ENCODE measurements around the gene SORCS1.

The SORCS1 gene

DNA sequence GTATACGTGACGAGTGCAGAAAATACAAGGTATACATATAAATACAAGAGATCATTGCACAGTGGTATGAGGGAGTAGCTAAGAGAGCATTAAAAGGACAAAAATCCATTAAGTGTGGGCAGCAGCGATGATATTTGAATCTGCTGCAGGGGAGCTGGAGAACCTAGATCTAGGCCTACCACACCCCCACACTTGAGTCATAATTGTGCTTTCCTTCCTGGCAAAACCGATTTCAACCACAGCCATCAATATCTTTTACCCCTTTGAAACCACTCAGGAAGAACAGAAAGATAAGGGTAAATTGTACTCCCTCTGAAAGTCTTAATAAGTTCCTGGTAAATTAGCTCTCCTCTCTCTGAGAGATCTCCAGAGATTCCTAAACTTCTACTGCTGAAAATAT, 345.0 kb downstream of the SORCS1 start:
- Histone ChIP-seq H3K9me3 (ENCODE audit: control insufficient read depth, low read length) (no peaks in the 10 kb centered on the region), H3K36me3 (ENCODE audit: control insufficient read depth, insufficient read depth, low read length) (no peaks in the 10 kb centered on the region), H3K4me3 (ENCODE audit: extremely low read depth, insufficient read depth, low read length, poor library complexity, severe bottlenecking) (no peak overlapping the region), H3K4me1 (ENCODE audit: control insufficient read depth, insufficient read depth, low read length, poor library complexity, severe bottlenecking) (no peaks in the 10 kb centered on the region), H3K27ac (ENCODE audit: low read depth, low read length, severe bottlenecking) (no peak overlapping the region)
- WGBS, 2 experiments (ENCODE audit: insufficient coverage in 2 of 2) = 100% methylated on average over 1 of the region's 4 CpGs; no CpG with 5 or more reads in 1 of the 2 experiments

DNA sequence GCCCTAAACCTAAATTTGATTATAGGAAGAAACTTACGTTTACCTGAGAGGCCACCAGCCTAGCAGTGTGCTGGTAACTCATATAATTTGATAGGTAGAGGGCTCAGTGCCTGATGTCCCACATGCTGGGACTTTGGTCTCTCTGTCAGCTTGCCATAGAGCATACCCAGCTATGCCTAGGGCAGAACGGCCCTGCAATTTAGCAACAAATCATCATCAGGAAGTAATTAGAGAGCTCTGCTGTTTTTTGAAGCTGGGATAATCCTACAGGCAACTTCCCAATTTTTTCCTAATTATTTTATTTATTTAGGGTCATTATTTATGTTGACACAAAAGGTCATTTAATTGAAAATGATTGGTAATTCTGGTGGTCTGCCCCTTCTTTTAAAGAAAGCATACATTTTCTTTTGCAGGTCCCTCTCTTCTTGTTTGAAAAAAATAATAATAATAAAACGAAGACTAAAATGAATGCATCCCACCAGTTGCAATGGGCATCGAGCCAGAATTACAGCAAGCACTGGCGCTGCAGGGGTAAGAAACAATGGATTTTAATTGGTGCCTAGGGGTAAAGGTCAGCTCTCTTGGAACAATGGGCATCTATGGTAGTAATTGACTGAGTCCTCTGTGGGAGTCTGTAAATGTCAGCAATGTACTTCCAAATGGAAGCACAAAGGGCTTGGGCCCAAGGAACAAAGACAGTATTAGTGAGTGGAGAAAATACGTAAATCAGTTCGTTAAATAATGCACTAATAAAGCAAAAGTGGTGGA, 348.0 kb downstream of the SORCS1 start:
- Histone ChIP-seq H3K27ac (ENCODE audit: low read depth, low read length, severe bottlenecking) (no peak overlapping the region), H3K4me3 (ENCODE audit: extremely low read depth, insufficient read depth, low read length, poor library complexity, severe bottlenecking) (no peak overlapping the region), H3K4me1 (ENCODE audit: control insufficient read depth, insufficient read depth, low read length, poor library complexity, severe bottlenecking) (no peaks in the 10 kb centered on the region), H3K36me3 (ENCODE audit: control insufficient read depth, insufficient read depth, low read length) (no peaks in the 10 kb centered on the region), H3K9me3 (ENCODE audit: control insufficient read depth, low read length) (no peaks in the 10 kb centered on the region)
- 80% methylated on average over 3 of the region's 7 CpGs for WGBS, 2 experiments (ENCODE audit: insufficient coverage in 2 of 2)

DNA sequence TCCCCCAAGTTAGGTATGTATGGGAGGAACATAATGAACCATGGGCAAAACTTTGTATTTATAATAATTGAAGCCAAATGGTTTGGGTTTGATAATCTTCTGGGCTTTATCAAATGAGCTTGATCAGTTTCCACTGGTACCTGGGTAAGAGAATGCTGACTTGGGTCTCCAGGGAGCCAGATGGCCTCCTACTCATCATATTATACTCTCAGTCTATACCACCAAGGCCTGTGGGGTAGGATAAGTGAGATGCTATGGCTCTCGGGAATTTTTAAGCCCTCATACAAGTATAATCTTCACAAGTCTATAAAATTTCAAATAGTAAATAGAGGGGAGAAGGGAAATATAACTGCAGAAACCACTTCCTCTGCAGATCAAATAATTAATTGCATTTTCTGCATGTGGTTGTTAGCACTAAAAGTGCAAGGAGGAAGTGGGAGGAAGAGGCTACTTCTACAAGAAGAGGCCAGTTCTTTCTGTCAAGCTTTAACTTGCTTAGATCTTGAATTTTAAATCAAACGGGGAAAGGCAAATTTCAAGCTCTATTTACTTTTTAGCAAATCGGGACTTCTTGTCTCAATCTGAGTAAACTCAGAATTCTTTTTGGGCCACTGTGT, 349.0 kb downstream of the SORCS1 start:
- Histone ChIP-seq H3K9me3 (ENCODE audit: control insufficient read depth, low read length) (no peaks in the 10 kb centered on the region), H3K27ac (ENCODE audit: low read depth, low read length, severe bottlenecking) (no peak overlapping the region), H3K36me3 (ENCODE audit: control insufficient read depth, insufficient read depth, low read length) (no peaks in the 10 kb centered on the region), H3K4me1 (ENCODE audit: control insufficient read depth, insufficient read depth, low read length, poor library complexity, severe bottlenecking) (no peaks in the 10 kb centered on the region), H3K4me3 (ENCODE audit: extremely low read depth, insufficient read depth, low read length, poor library complexity, severe bottlenecking) (no peak overlapping the region)
- 89 to 94% methylated on average over 1 to 2 of the region's 3 CpGs for WGBS, 2 experiments (ENCODE audit: insufficient coverage in 2 of 2)

DNA sequence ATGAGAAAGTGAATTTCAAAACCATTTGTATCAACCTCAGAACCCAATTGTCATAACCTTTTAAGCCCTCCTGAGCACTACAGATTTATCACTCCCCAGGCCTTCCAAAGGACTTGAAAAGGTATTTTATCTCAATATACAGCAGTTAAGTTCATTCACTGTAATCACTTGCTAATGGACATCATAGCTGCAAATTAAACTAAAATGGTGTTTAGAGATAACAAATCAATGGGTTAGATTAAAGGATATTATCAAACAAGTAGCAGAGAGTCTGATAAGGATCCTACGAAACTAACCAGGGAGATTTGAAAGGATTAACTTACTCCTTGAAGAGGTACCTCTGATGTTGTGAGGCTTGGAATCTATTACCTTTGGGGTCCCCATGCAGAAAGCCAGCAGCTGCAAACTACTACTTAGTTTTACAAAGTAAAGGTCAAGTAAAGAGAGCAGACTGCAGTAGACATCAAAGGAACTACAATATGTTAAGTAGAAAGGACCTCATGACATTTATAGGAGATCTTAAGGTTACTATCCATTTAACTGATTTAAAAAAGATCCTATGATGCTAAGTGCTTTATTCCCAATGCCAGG, 359.4 kb downstream of the SORCS1 start:
- Histone ChIP-seq H3K4me3 (ENCODE audit: extremely low read depth, insufficient read depth, low read length, poor library complexity, severe bottlenecking) (no peak overlapping the region), H3K36me3 (ENCODE audit: control insufficient read depth, insufficient read depth, low read length) (no peaks in the 10 kb centered on the region), H3K27ac (ENCODE audit: low read depth, low read length, severe bottlenecking) (no peak overlapping the region), H3K9me3 (ENCODE audit: control insufficient read depth, low read length) (no peaks in the 10 kb centered on the region), H3K4me1 (ENCODE audit: control insufficient read depth, insufficient read depth, low read length, poor library complexity, severe bottlenecking) (peaks cover 3% of the 10 kb centered on the region)
- WGBS, 2 experiments (ENCODE audit: insufficient coverage in 2 of 2) = 40% methylated on average over 1 of the region's 1 CpG; no CpG with 5 or more reads in 1 of the 2 experiments

DNA sequence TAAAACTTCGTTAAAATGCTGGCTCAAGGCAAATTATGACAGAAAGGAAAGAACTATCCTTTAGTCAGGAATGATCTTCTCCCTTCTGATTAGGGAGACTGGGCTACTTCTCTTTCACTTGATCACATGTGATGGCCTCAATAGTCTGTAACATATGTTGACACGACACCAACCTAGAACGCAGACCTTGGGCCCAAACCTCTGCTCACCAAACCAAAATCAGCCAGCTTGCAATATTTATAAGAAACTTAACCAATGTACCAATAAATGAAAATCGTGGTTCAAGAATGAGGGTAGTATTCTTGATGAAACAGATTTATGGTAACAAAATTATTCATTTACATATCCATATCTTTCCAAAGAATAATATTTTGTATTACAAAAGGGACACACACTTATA, 361.6 kb downstream of the SORCS1 start:
- Histone ChIP-seq H3K9me3 (ENCODE audit: control insufficient read depth, low read length) (no peaks in the 10 kb centered on the region), H3K27ac (ENCODE audit: low read depth, low read length, severe bottlenecking) (no peak overlapping the region), H3K4me1 (ENCODE audit: control insufficient read depth, insufficient read depth, low read length, poor library complexity, severe bottlenecking) (no peaks in the 10 kb centered on the region), H3K4me3 (ENCODE audit: extremely low read depth, insufficient read depth, low read length, poor library complexity, severe bottlenecking) (no peak overlapping the region), H3K36me3 (ENCODE audit: control insufficient read depth, insufficient read depth, low read length) (no peaks in the 10 kb centered on the region)
- 83 to 100% methylated on average over 1 of the region's 4 CpGs for WGBS, 2 experiments (ENCODE audit: insufficient coverage in 2 of 2)

DNA sequence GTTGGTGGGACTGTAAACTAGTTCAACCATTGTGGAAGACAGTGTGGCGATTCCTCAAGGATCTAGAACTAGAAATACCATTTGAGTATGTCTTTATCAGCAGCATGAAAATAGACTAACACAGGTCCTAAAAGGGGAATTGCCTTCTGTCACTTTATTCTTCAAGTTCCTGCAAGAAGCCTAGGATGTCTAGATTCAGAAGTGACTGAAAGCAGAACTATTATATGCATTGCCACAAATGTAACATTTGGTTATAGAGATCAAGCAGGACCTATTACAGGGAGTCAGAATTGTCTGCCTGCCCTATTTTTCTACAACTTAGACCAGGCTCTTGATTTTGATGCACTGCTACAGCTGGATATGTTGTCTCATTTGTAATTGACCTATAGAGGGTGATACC, 364.7 kb downstream of the SORCS1 start:
- Histone ChIP-seq H3K9me3 (ENCODE audit: control insufficient read depth, low read length) (no peaks in the 10 kb centered on the region), H3K4me1 (ENCODE audit: control insufficient read depth, insufficient read depth, low read length, poor library complexity, severe bottlenecking) (no peaks in the 10 kb centered on the region), H3K36me3 (ENCODE audit: control insufficient read depth, insufficient read depth, low read length) (no peaks in the 10 kb centered on the region), H3K4me3 (ENCODE audit: extremely low read depth, insufficient read depth, low read length, poor library complexity, severe bottlenecking) (no peak overlapping the region), H3K27ac (ENCODE audit: low read depth, low read length, severe bottlenecking) (no peak overlapping the region)
- WGBS, 2 experiments (ENCODE audit: insufficient coverage in 2 of 2) = no CpG with 5 or more reads among the region's 1 CpG

DNA sequence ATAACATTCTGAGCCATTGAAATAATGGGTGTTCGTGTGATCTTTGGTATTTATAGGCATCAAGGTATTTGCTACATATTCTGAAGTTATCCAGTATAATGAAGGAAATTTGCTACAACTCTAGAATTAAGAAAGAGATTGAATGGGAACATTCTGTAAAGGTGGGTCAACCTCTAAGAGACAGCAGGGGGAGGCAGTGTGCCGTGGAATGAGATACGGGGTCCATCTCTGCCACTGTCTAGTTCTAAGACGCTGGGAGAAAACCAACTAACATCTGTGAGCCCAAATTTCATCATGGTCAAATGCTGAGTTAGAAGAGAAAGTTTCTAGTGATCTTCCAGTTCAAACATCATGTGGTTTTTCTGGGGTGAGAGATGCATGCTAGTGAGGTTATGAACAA, 368.9 kb downstream of the SORCS1 start:
- H3K4me1 ChIP-seq (ENCODE audit: control insufficient read depth, insufficient read depth, low read length, poor library complexity, severe bottlenecking) = no peaks in the 10 kb centered on the region
- no peaks in the 10 kb centered on the region for H3K9me3 ChIP-seq (ENCODE audit: control insufficient read depth, low read length)
- WGBS, 2 experiments (ENCODE audit: insufficient coverage in 2 of 2) = 30% methylated on average over 3 of the region's 4 CpGs; no CpG with 5 or more reads in 1 of the 2 experiments
- H3K36me3 ChIP-seq (ENCODE audit: control insufficient read depth, insufficient read depth, low read length) = no peaks in the 10 kb centered on the region
- H3K4me3 ChIP-seq (ENCODE audit: extremely low read depth, insufficient read depth, low read length, poor library complexity, severe bottlenecking) = no peak overlapping the region
- no peak overlapping the region for H3K27ac ChIP-seq (ENCODE audit: low read depth, low read length, severe bottlenecking)

DNA sequence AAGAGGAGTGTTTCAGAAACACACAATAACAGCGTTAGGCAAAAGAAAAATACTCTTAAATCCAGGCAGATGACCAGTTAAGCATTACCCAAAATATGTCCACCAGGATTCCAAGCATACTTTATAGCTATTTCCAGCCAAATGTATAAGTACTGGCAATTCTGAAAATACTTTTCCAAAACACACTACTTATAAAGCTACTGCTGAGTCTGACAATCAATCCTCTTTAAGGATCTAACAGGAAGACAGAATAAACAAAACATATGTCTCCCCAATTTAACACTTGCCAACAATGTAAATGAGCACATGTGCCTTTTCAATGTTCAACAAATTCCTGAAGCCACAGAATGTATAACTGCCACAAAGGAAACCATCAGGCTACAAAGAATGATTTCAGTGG, 370.9 kb downstream of the SORCS1 start:
- no peak overlapping the region for H3K4me3 ChIP-seq (ENCODE audit: extremely low read depth, insufficient read depth, low read length, poor library complexity, severe bottlenecking)
- H3K36me3 ChIP-seq (ENCODE audit: control insufficient read depth, insufficient read depth, low read length) = no peaks in the 10 kb centered on the region
- H3K9me3 ChIP-seq (ENCODE audit: control insufficient read depth, low read length) = no peaks in the 10 kb centered on the region
- 100% methylated on average over 1 of the region's 1 CpG; no CpG with 5 or more reads in 1 of the 2 experiments for WGBS, 2 experiments (ENCODE audit: insufficient coverage in 2 of 2)
- no peaks in the 10 kb centered on the region for H3K4me1 ChIP-seq (ENCODE audit: control insufficient read depth, insufficient read depth, low read length, poor library complexity, severe bottlenecking)
- H3K27ac ChIP-seq (ENCODE audit: low read depth, low read length, severe bottlenecking) = no peak overlapping the region

DNA sequence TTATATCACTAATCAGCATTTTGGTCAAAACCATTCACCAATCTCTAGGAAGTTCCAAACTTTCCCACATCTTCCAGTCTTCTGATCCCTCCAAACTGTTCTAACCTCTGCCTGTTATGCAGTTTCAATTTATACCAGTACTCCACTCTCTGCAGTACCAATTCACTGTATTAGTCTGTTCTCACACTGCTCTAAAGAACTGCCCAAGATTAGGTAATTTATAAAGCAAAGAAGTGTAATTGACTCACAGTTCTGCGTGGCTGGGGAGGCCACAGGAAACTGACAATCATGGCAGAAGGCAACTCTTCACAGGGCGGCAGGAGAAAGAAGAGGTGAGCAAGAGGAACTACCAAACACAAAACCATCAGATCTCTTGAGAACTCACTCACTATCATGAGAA, 374.9 kb downstream of the SORCS1 start:
- Histone ChIP-seq H3K27ac (ENCODE audit: low read depth, low read length, severe bottlenecking) (no peak overlapping the region), H3K4me1 (ENCODE audit: control insufficient read depth, insufficient read depth, low read length, poor library complexity, severe bottlenecking) (no peaks in the 10 kb centered on the region), H3K36me3 (ENCODE audit: control insufficient read depth, insufficient read depth, low read length) (no peaks in the 10 kb centered on the region), H3K4me3 (ENCODE audit: extremely low read depth, insufficient read depth, low read length, poor library complexity, severe bottlenecking) (no peak overlapping the region), H3K9me3 (ENCODE audit: control insufficient read depth, low read length) (no peaks in the 10 kb centered on the region)
- no CpG with 5 or more reads among the region's 2 CpGs for WGBS, 2 experiments (ENCODE audit: insufficient coverage in 2 of 2)

DNA sequence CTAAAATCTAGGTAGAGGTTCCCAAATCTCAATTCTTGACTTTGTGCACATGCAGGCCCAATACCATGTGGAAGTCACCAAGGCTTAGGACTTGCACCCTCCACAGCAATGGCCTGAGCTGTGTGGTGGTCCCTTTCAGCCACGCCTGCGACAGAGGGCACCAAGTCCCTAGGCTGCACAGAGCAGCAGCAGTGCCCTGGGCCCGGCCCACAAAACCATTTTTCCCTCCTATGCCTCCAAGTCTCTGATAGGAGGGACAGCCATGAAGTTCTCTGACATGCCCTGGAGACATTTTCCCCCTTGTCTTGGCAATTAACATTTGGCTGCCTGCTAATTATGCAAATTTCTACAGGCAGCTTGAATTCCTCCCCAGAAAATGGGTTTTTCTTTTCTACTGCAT, 375.5 kb downstream of the SORCS1 start:
- 87 to 92% methylated on average over 3 of the region's 3 CpGs for WGBS, 2 experiments (ENCODE audit: insufficient coverage in 2 of 2)
- Histone ChIP-seq H3K4me3 (ENCODE audit: extremely low read depth, insufficient read depth, low read length, poor library complexity, severe bottlenecking) (no peak overlapping the region), H3K36me3 (ENCODE audit: control insufficient read depth, insufficient read depth, low read length) (no peaks in the 10 kb centered on the region), H3K9me3 (ENCODE audit: control insufficient read depth, low read length) (no peaks in the 10 kb centered on the region), H3K4me1 (ENCODE audit: control insufficient read depth, insufficient read depth, low read length, poor library complexity, severe bottlenecking) (no peaks in the 10 kb centered on the region), H3K27ac (ENCODE audit: low read depth, low read length, severe bottlenecking) (no peak overlapping the region)

DNA sequence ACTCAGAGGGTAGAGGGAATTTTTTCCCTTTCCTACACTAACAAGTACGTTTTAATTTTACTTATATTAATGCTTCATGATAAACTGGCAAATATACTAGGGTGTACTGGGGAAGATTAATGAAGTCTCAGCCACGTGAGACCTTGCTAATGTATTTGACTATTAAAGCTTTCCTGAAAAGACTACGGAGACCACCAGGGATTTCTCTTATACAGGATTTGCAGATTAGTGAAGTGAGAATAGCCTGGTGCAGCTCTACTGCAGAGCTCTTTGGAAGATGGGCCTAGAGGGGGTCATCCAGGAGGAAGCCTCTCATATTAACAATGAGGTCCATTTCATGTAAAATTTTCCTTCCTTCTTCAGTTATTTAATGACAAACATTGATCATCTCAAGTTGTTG, 379.0 kb downstream of the SORCS1 start:
- H3K9me3 ChIP-seq (ENCODE audit: control insufficient read depth, low read length) = no peaks in the 10 kb centered on the region
- WGBS, 2 experiments (ENCODE audit: insufficient coverage in 2 of 2) = 93 to 94% methylated on average over 2 of the region's 3 CpGs
- no peaks in the 10 kb centered on the region for H3K4me1 ChIP-seq (ENCODE audit: control insufficient read depth, insufficient read depth, low read length, poor library complexity, severe bottlenecking)
- H3K36me3 ChIP-seq (ENCODE audit: control insufficient read depth, insufficient read depth, low read length) = no peaks in the 10 kb centered on the region
- H3K27ac ChIP-seq (ENCODE audit: low read depth, low read length, severe bottlenecking) = no peak overlapping the region
- H3K4me3 ChIP-seq (ENCODE audit: extremely low read depth, insufficient read depth, low read length, poor library complexity, severe bottlenecking) = no peak overlapping the region

All from mesodermal cell (in vitro differentiated cells).